Neural crest cell (in vitro differentiated cells): ENCODE data around the gene IFI44. TPM values are rescaled to one million over a fixed set of nuclear protein-coding genes. Genes with fewer than 3 reads are reported as not detected.

Source experiments
- DNase-seq: peaks from one replicate; pipeline ENCODE4 v3.0.0; 2021; ENCODE audit warnings: low read depth, mixed read lengths, low spot score
- H3K27ac Mint-ChIP-seq: one replicate; pipeline ENCODE4 v1.8.0; 2021; ENCODE audit warnings: mild to moderate bottlenecking, mixed read lengths; ENCODE audit not compliant: unreplicated experiment
- H3K27me3 Mint-ChIP-seq: 2 replicates; pipeline ENCODE4 v1.8.0; 2021; ENCODE audit warnings: low read depth, mild to moderate bottlenecking, mixed read lengths
- H3K36me3 Mint-ChIP-seq: 2 replicates; pipeline ENCODE4 v1.8.0; 2021; ENCODE audit warnings: low read depth, mild to moderate bottlenecking, mixed read lengths
- H3K4me1 Mint-ChIP-seq: 2 replicates; pipeline ENCODE4 v1.8.0; 2021; ENCODE audit warnings: mixed read lengths
- H3K4me3 Mint-ChIP-seq: one replicate; pipeline ENCODE4 v1.8.0; 2021; ENCODE audit warnings: mild to moderate bottlenecking, mixed read lengths
- H3K9me3 Mint-ChIP-seq: 2 replicates; pipeline ENCODE4 v1.8.0; 2021; ENCODE audit warnings: mixed read lengths
- total RNA-seq: library from RNA; stranded (reverse); gene quantifications from 2 replicates; pipeline ENCODE4 v1.2.1, GENCODE V29; 2021
- TF ChIP-seq, protein P1 (sequence below): fragments of 200-600 bp; sonication (generic); conservative IDR thresholded peaks from 2 replicates; pipeline ENCODE4 v1.5.0; 2021; ENCODE audit warnings: antibody characterized with exemption, mild to moderate bottlenecking

The IFI44 gene
- total RNA-seq, 1 donor from 2014 or later: 0.47 TPM

- Mint-ChIP-seq H3K4me1 (no peaks in the 10 kb centered on the region), H3K9me3 (peaks cover 10% of the 10 kb centered on the region), H3K27me3 (no peaks in the 10 kb centered on the region)
These were observed 42.5 kb downstream of the IFI44 start for GRCh38 chr1:78691995-78692747.

DNA sequence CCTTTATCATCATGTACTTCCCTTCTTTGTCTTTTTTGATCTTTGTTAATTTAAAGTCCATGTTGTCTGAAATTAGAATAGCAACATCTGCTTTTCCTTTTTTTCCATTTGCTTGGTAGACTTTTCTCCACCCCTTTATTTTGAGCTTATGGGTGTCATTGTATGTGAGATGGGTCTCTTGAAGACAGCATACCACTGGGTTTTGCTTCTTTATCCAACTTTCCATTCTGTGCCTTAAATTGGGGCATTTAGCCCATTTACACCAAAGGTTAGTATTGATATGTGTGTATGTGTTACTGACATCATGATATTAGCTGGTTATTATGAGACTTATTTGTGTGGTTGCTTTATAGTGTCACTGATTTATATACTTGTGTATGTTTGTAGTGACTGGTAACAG lies 50.2 kb downstream of the IFI44 start:
- Mint-ChIP-seq H3K27me3 (no peaks in the 10 kb centered on the region), H3K27ac (no peak overlapping the region), H3K9me3 (peaks cover 9% of the 10 kb centered on the region)

More at GRCh38 chr1:78691995-78692747, 42.5 kb downstream of the IFI44 start:
- DNase-seq: no peak
- Mint-ChIP-seq H3K4me3 (no peak overlapping the region), H3K27ac (no peak overlapping the region), H3K36me3 (no peaks in the 10 kb centered on the region)
- TF ChIP-seq, protein P1, sequence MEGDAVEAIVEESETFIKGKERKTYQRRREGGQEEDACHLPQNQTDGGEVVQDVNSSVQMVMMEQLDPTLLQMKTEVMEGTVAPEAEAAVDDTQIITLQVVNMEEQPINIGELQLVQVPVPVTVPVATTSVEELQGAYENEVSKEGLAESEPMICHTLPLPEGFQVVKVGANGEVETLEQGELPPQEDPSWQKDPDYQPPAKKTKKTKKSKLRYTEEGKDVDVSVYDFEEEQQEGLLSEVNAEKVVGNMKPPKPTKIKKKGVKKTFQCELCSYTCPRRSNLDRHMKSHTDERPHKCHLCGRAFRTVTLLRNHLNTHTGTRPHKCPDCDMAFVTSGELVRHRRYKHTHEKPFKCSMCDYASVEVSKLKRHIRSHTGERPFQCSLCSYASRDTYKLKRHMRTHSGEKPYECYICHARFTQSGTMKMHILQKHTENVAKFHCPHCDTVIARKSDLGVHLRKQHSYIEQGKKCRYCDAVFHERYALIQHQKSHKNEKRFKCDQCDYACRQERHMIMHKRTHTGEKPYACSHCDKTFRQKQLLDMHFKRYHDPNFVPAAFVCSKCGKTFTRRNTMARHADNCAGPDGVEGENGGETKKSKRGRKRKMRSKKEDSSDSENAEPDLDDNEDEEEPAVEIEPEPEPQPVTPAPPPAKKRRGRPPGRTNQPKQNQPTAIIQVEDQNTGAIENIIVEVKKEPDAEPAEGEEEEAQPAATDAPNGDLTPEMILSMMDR: no peak

DNA sequence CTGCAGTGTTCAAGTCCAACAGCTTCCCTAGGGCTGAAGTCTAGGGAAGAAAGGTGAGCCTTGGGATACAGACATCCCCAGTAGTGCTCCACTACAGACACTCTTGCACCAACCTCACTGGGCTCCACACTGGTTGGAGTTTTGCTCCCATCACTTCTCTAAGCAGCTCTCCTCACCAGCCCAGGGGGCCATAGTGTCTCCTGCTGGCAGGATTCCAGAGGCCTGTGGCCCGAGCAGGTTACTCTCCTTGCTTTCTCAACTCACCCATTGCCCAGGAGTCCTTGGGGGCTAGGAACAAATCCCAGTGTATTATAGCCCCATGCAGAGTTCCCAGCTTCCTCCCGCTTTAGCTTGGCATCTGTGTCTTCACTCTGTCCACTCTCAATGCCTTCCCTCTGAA lies 52.8 kb downstream of the IFI44 start:
- no peaks in the 10 kb centered on the region for H3K4me1 Mint-ChIP-seq
- no peak overlapping the region for H3K27ac Mint-ChIP-seq
- peaks cover 5% of the 10 kb centered on the region for H3K9me3 Mint-ChIP-seq
- no peak overlapping the region for H3K4me3 Mint-ChIP-seq
- TF ChIP-seq, protein P1: no peak
- no peaks in the 10 kb centered on the region for H3K27me3 Mint-ChIP-seq
- DNase-seq: no peak
- peaks cover 2% of the 10 kb centered on the region for H3K36me3 Mint-ChIP-seq

More for the DNA sequence above, 50.2 kb downstream of the IFI44 start:
- no peaks in the 10 kb centered on the region for H3K4me1 Mint-ChIP-seq
- DNase-seq: no peak
- H3K36me3 Mint-ChIP-seq: peaks cover 2% of the 10 kb centered on the region
- H3K4me3 Mint-ChIP-seq: no peak overlapping the region
- TF ChIP-seq, protein P1: no peak

DNA sequence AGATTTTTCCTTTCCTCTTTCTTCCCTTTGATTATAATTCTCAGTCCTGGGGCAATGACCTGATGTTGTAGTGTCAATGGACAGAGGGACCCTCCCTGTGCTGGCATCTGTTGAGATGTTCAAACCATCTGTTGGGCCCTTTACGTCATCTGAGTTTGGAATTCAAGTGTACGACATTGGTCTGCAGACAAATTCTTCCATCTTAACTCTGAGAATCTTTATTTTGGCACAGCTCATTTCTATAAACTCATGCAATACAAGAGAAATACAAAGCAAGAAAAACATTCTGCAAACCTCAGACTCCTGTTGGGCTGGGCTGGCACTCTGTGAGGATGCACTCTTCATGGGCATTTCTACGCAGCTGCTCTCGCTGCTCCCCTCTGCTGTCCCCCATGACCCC lies 54.2 kb downstream of the IFI44 start:
- no peak for DNase-seq
- Mint-ChIP-seq H3K36me3 (peaks cover 2% of the 10 kb centered on the region), H3K9me3 (peaks cover 5% of the 10 kb centered on the region), H3K27ac (no peak overlapping the region), H3K4me1 (no peaks in the 10 kb centered on the region), H3K4me3 (no peak overlapping the region), H3K27me3 (no peaks in the 10 kb centered on the region)
- TF ChIP-seq, protein P1: no peak

- Mint-ChIP-seq H3K9me3 (no peaks in the 10 kb centered on the region), H3K27ac (no peak overlapping the region), H3K4me1 (peaks cover 15% of the 10 kb centered on the region), H3K4me3 (no peak overlapping the region), H3K36me3 (no peaks in the 10 kb centered on the region), H3K27me3 (no peaks in the 10 kb centered on the region)
- TF ChIP-seq, protein P1: no peak
- DNase-seq: no peak
These were observed 62.9 kb downstream of the IFI44 start for GRCh38 chr1:78712467-78713051.
